ENCODE data around the gene PLA1A. TPM values are rescaled to one million over a fixed set of nuclear protein-coding genes. Genes with fewer than 3 reads are reported as not detected.

PLA1A gene
- total and polyA plus RNA-seq, 2 donors (not counting 1 experiment from before 2014, with no cell fraction given): 0.27 to 0.28 TPM

DNA sequence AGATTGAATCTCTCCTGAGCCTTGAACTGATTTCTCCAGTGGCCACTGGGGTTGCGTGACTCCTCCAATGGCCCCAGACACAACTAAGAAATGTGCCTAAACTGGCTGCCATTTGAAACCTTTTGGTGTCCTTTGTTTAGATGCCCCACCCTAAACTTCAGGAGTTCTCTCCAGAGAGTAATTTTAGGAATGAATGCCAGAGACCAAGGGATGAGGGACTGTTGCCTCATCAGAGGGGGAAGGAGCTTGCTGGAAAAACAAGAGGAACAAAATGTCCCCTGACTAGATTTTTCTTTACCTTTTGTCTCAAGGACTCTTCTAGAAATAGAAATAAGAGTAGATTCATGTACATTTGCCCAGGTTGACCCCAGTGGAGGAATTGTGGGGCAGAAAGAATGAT is 26.5 kb upstream of the PLA1A start:
- H3K9me3 ChIP-seq (ENCODE audit: control extremely low read depth in 1 of 3, control insufficient read depth in 2 of 3, insufficient read depth in 1 of 3, low read length in 2 of 3): no peaks in the 10 kb centered on the region
- no peaks in the 10 kb centered on the region for H3K79me2 ChIP-seq (ENCODE audit: control insufficient read depth, insufficient read depth, low read length)
- TF ChIP-seq, protein P1, sequence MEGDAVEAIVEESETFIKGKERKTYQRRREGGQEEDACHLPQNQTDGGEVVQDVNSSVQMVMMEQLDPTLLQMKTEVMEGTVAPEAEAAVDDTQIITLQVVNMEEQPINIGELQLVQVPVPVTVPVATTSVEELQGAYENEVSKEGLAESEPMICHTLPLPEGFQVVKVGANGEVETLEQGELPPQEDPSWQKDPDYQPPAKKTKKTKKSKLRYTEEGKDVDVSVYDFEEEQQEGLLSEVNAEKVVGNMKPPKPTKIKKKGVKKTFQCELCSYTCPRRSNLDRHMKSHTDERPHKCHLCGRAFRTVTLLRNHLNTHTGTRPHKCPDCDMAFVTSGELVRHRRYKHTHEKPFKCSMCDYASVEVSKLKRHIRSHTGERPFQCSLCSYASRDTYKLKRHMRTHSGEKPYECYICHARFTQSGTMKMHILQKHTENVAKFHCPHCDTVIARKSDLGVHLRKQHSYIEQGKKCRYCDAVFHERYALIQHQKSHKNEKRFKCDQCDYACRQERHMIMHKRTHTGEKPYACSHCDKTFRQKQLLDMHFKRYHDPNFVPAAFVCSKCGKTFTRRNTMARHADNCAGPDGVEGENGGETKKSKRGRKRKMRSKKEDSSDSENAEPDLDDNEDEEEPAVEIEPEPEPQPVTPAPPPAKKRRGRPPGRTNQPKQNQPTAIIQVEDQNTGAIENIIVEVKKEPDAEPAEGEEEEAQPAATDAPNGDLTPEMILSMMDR (IDR thresholded peaks at IDR 0.05): no peak
- no peak for TF ChIP-seq EZH2 (IDR thresholded peaks at IDR 0.05; ENCODE audit: borderline replicate concordance, insufficient read depth, low read depth, low read length, poor library complexity, severe bottlenecking)
- Mint-ChIP-seq H3K4me1 (peaks cover 10% of the 10 kb centered on the region), H3K9me3 (ENCODE audit: insufficient read depth) (no peaks in the 10 kb centered on the region), H3K27me3 (no peaks in the 10 kb centered on the region), H3K27ac (no peak overlapping the region), H3K4me3 (no peak overlapping the region)
- no peak overlapping the region for H3K9ac ChIP-seq (ENCODE audit: low read length)
- ChIA-PET CTCF (interaction anchor here (1.0 kb wide), 1 partner anchor 9 kb away, joined by 3 read pairs; no protein-coding TSS in a partner anchor), POLR2A (no interaction called here)
- H2AFZ ChIP-seq (ENCODE audit: insufficient read depth, low read depth, low read length, poor library complexity, severe bottlenecking): no peak overlapping the region
- intact Hi-C loops (cut with micrococcal nuclease): no loop called here
- no peaks in the 10 kb centered on the region for H3K36me3 ChIP-seq (replicated peaks in 1 of 2; ENCODE audit: control extremely low read depth in 1 of 2, control insufficient read depth in 1 of 2, extremely low read depth in 1 of 2, insufficient read depth in 2 of 2, low read length in 1 of 2)
- no peak overlapping the region for H3K4me3 ChIP-seq (ENCODE audit: control extremely low read depth in 1 of 5, extremely low read depth in 1 of 5, insufficient read depth in 1 of 5, low read depth in 2 of 5, low read length in 4 of 5)
- WGBS (ENCODE audit: insufficient coverage): 100% methylated on average over 1 of the region's 1 CpG
- H3K27ac ChIP-seq (ENCODE audit: low read length in 2 of 2): no peak overlapping the region
- peaks cover 3 to 8% of the 10 kb centered on the region in 2 donors for H3K4me1 ChIP-seq (ENCODE audit: control insufficient read depth in 2 of 2, insufficient read depth in 2 of 2, low read length in 2 of 2)
- ATAC-seq (ENCODE audit: low read depth) (no peak), DNase-seq (no peak)
- H4K20me1 ChIP-seq (ENCODE audit: control insufficient read depth, insufficient read depth, low read length, poor library complexity, severe bottlenecking): no peaks in the 10 kb centered on the region
- H3K27me3 ChIP-seq (replicated peaks in 1 of 4; ENCODE audit: control extremely low read depth in 1 of 4, control insufficient read depth in 3 of 4, insufficient read depth in 4 of 4, low read length in 3 of 4): no peaks in the 10 kb centered on the region
- H3K4me2 ChIP-seq (replicated peaks; ENCODE audit: low read depth, low read length, poor library complexity, severe bottlenecking): no peak overlapping the region

- no peak overlapping the region for H3K27ac Mint-ChIP-seq
- no peaks in the 10 kb centered on the region for H4K20me1 ChIP-seq (ENCODE audit: control insufficient read depth, insufficient read depth, low read length, poor library complexity, severe bottlenecking)
- H3K27me3 ChIP-seq (replicated peaks in 1 of 4; ENCODE audit: control extremely low read depth in 1 of 4, control insufficient read depth in 3 of 4, insufficient read depth in 4 of 4, low read length in 3 of 4): no peaks in the 10 kb centered on the region
- no peak overlapping the region for H3K4me2 ChIP-seq (replicated peaks; ENCODE audit: low read depth, low read length, poor library complexity, severe bottlenecking)
- WGBS (ENCODE audit: insufficient coverage): 95% methylated on average over 5 of the region's 5 CpGs
- TF ChIP-seq, protein P1 (IDR thresholded peaks at IDR 0.05): no peak
- TF ChIP-seq EZH2 (IDR thresholded peaks at IDR 0.05; ENCODE audit: borderline replicate concordance, insufficient read depth, low read depth, low read length, poor library complexity, severe bottlenecking): no peak
- H3K36me3 ChIP-seq (replicated peaks in 1 of 2; ENCODE audit: control extremely low read depth in 1 of 2, control insufficient read depth in 1 of 2, extremely low read depth in 1 of 2, insufficient read depth in 2 of 2, low read length in 1 of 2): no peaks in the 10 kb centered on the region
- H3K9me3 ChIP-seq (ENCODE audit: control extremely low read depth in 1 of 3, control insufficient read depth in 2 of 3, insufficient read depth in 1 of 3, low read length in 2 of 3): no peaks in the 10 kb centered on the region
- no peaks in the 10 kb centered on the region for H3K27me3 Mint-ChIP-seq
- no peak overlapping the region for H3K27ac ChIP-seq (ENCODE audit: low read length in 2 of 2)
- H3K4me3 ChIP-seq (ENCODE audit: control extremely low read depth in 1 of 5, extremely low read depth in 1 of 5, insufficient read depth in 1 of 5, low read depth in 2 of 5, low read length in 4 of 5): no peak overlapping the region
- DNase-seq (no peak), ATAC-seq (ENCODE audit: low read depth) (no peak)
- peaks cover 6% of the 10 kb centered on the region for H3K4me1 Mint-ChIP-seq
- no peaks in the 10 kb centered on the region for H3K9me3 Mint-ChIP-seq (ENCODE audit: insufficient read depth)
- H3K4me1 ChIP-seq (ENCODE audit: control insufficient read depth in 2 of 2, insufficient read depth in 2 of 2, low read length in 2 of 2): peaks cover 3 to 8% of the 10 kb centered on the region in 2 donors
- no peak overlapping the region for H3K9ac ChIP-seq (ENCODE audit: low read length)
- CTCF ChIA-PET: interaction anchor here (1.0 kb wide), 1 partner anchor 9 kb away, joined by 3 read pairs; no protein-coding TSS in a partner anchor
- no peaks in the 10 kb centered on the region for H3K79me2 ChIP-seq (ENCODE audit: control insufficient read depth, insufficient read depth, low read length)
- POLR2A ChIA-PET: no interaction called here
- no peak overlapping the region for H2AFZ ChIP-seq (ENCODE audit: insufficient read depth, low read depth, low read length, poor library complexity, severe bottlenecking)
- intact Hi-C loops (cut with micrococcal nuclease): no loop called here
- H3K4me3 Mint-ChIP-seq: no peak overlapping the region
Observed at GRCh38 chr3:119571688-119572087, 26.0 kb upstream of the PLA1A start.
